Choroid plexus epithelial cell (primary cell): ENCODE measurements around the gene CDC42BPA.

Source experiments
- DNase-seq: peaks from one replicate; pipeline ENCODE4 v3.0.0-alpha.2; 2010; ENCODE audit warnings: low read depth
- H3K4me3 ChIP-seq: 2 replicates; pipeline ENCODE4 v1.5.1; 2011; ENCODE audit warnings: low read depth, mild to moderate bottlenecking, control low read depth, low read length, moderate library complexity
- CTCF ChIP-seq: conservative IDR thresholded peaks from 2 replicates; pipeline ENCODE4 v1.5.1; 2011; ENCODE audit warnings: low read depth, mild to moderate bottlenecking, control low read depth, inconsistent platforms, low read length, moderate library complexity

CDC42BPA gene

GRCh38 chr1:226982451-226983177, 335.7 kb downstream of the CDC42BPA start:
- no peak for DNase-seq
- TF ChIP-seq CTCF, result no peak
- no peak overlapping the region for H3K4me3 ChIP-seq

GRCh38 chr1:226981838-226982237, 336.5 kb downstream of the CDC42BPA start:
- no peak for TF ChIP-seq CTCF

GRCh38 chr1:226981386-226981817, 336.9 kb downstream of the CDC42BPA start:
- no peak for TF ChIP-seq CTCF
- H3K4me3 ChIP-seq, result no peak overlapping the region
- no peak for DNase-seq

More at GRCh38 chr1:226981838-226982237, 336.5 kb downstream of the CDC42BPA start:
- no peak for DNase-seq
- no peak overlapping the region for H3K4me3 ChIP-seq

- TF ChIP-seq CTCF, result no peak
- no peak for DNase-seq
- H3K4me3 ChIP-seq, result no peak overlapping the region
These were observed 337.5 kb downstream of the CDC42BPA start for GRCh38 chr1:226980565-226981385.

- TF ChIP-seq CTCF, result no peak
- no peak for DNase-seq
- H3K4me3 ChIP-seq, result no peak overlapping the region
These were observed 338.2 kb downstream of the CDC42BPA start for GRCh38 chr1:226980122-226980560.

GRCh38 chr1:226979517-226980121, 338.7 kb downstream of the CDC42BPA start:
- TF ChIP-seq CTCF, result no peak

More at GRCh38 chr1:226979517-226980121, 338.7 kb downstream of the CDC42BPA start:
- no peak overlapping the region for H3K4me3 ChIP-seq
- no peak for DNase-seq
